ENCODE data around the gene PAX8. TPM values are rescaled to one million over a fixed set of nuclear protein-coding genes. Genes with fewer than 3 reads are reported as not detected.
"Not testable (repeated sequence)": the region's sequence is repeated elsewhere in the genome, so short reads cannot be mapped to it uniquely, and the experiment has no call there.

Gene PAX8
- total and polyA plus RNA-seq, 12 donors = 0.08 to 2.0 (median 0.41) TPM; not detected in 3

- H3K36me3 ChIP-seq = no peaks in the 10 kb centered on the region
- ATAC-seq = no peak
- intact Hi-C loops (cut with DNase I) = no loop called here
- 63 to 67% methylated on average over 2 of the region's 2 CpGs for WGBS, 2 donors
- no peaks in the 10 kb centered on the region for H3K9me3 ChIP-seq
- peaks cover 0 to 11% (median 4%) of the 10 kb centered on the region in 7 donors for H3K27me3 ChIP-seq
- DNase-seq = no peak
- H3K4me3 ChIP-seq = no peak overlapping the region
- no peaks in the 10 kb centered on the region for H3K4me1 ChIP-seq
- H3K27ac ChIP-seq = no peak overlapping the region
- TF ChIP-seq CTCF (IDR thresholded peaks at IDR 0.05) = no peak
Observed at GRCh38 chr2:113316085-113316484, 37.4 kb upstream of the PAX8 start.

- H3K4me1 ChIP-seq; ATAC-seq; H3K27me3 ChIP-seq; intact Hi-C loops (cut with DNase I); DNase-seq; H3K4me3 ChIP-seq; H3K36me3 ChIP-seq; H3K9me3 ChIP-seq; H3K27ac ChIP-seq: not testable (repeated sequence)
Observed at GRCh38 chr2:113314663-113315062, 35.9 kb upstream of the PAX8 start.

- H3K27ac ChIP-seq; ATAC-seq; H3K27me3 ChIP-seq; H3K36me3 ChIP-seq; DNase-seq; H3K4me3 ChIP-seq; intact Hi-C loops (cut with DNase I); H3K4me1 ChIP-seq; H3K9me3 ChIP-seq: not testable (repeated sequence)
- WGBS, 2 donors = 85 to 87% methylated on average over 3 of the region's 3 CpGs
Observed at GRCh38 chr2:113314176-113314575, 35.5 kb upstream of the PAX8 start.

- H3K27me3 ChIP-seq; intact Hi-C loops (cut with DNase I); H3K4me1 ChIP-seq; H3K9me3 ChIP-seq; H3K36me3 ChIP-seq; H3K27ac ChIP-seq; ATAC-seq; DNase-seq; H3K4me3 ChIP-seq: not testable (repeated sequence)
- WGBS, 2 donors = 74 to 83% methylated on average over 1 of the region's 1 CpG
Observed at GRCh38 chr2:113311781-113312180, 33.1 kb upstream of the PAX8 start.

- H3K36me3 ChIP-seq; H3K27me3 ChIP-seq; DNase-seq; H3K4me1 ChIP-seq; ATAC-seq; H3K4me3 ChIP-seq; H3K27ac ChIP-seq; H3K9me3 ChIP-seq; intact Hi-C loops (cut with DNase I): not testable (repeated sequence)
- WGBS, 2 donors = 76 to 83% methylated on average over 3 of the region's 3 CpGs
Observed at GRCh38 chr2:113311191-113311590, 32.5 kb upstream of the PAX8 start.

- no peaks in the 10 kb centered on the region for H3K4me1 ChIP-seq
- H3K27ac ChIP-seq = no peak overlapping the region
- peaks cover 0 to 8% (median 0%) of the 10 kb centered on the region in 7 donors for H3K27me3 ChIP-seq
- H3K36me3 ChIP-seq = no peaks in the 10 kb centered on the region
- 92 to 93% methylated on average over 6 of the region's 6 CpGs for WGBS, 2 donors
- H3K9me3 ChIP-seq = no peaks in the 10 kb centered on the region
- no peak overlapping the region for H3K4me3 ChIP-seq
- intact Hi-C loops (cut with DNase I) = no loop called here
- TF ChIP-seq CTCF (IDR thresholded peaks at IDR 0.05) = no peak
- ATAC-seq = peak in 1 of 8 donors; percentile 54
- no peak for DNase-seq
Observed at GRCh38 chr2:113309655-113310387, 31.1 kb upstream of the PAX8 start.

GRCh38 chr2:113308784-113309183, 30.1 kb upstream of the PAX8 start:
- H3K9me3 ChIP-seq; intact Hi-C loops (cut with DNase I); H3K27me3 ChIP-seq; DNase-seq; H3K36me3 ChIP-seq; H3K27ac ChIP-seq; ATAC-seq; H3K4me1 ChIP-seq; H3K4me3 ChIP-seq: not testable (repeated sequence)

- H3K4me1 ChIP-seq; H3K9me3 ChIP-seq; H3K4me3 ChIP-seq; H3K27me3 ChIP-seq; DNase-seq; H3K36me3 ChIP-seq; H3K27ac ChIP-seq; ATAC-seq; intact Hi-C loops (cut with DNase I): not testable (repeated sequence)
- 74 to 77% methylated on average over 4 of the region's 4 CpGs for WGBS, 2 donors
Observed at GRCh38 chr2:113306207-113306606, 27.5 kb upstream of the PAX8 start.

GRCh38 chr2:113305749-113306148, 27.0 kb upstream of the PAX8 start:
- intact Hi-C loops (cut with DNase I); H3K27me3 ChIP-seq; H3K36me3 ChIP-seq; H3K27ac ChIP-seq; H3K4me1 ChIP-seq; H3K4me3 ChIP-seq; H3K9me3 ChIP-seq; DNase-seq: not testable (repeated sequence)
- peak in 1 of 8 donors; percentile 36 for ATAC-seq
- WGBS, 2 donors = 53 to 60% methylated on average over 14 to 15 of the region's 15 CpGs
